HUES64 (cell line): Measurements from ENCODE around the gene NUDT14.

Experiments
- H3K27ac ChIP-seq: 2 replicates; pipeline ENCODE4 v1.7.0; 2013; ENCODE audit warnings: low read depth, low read length, inconsistent platforms
- H3K27me3 ChIP-seq: 2 replicates; pipeline ENCODE4 v1.6.1; 2013; ENCODE audit warnings: mild to moderate bottlenecking, low read length; ENCODE audit not compliant: insufficient read depth
- H3K36me3 ChIP-seq: 2 replicates; pipeline ENCODE4 v1.6.1; 2013; ENCODE audit warnings: mild to moderate bottlenecking, low read length; ENCODE audit not compliant: insufficient read depth
- H3K4me1 ChIP-seq: 2 replicates; pipeline ENCODE4 v1.6.1; 2013; ENCODE audit warnings: mild to moderate bottlenecking, low read length, moderate library complexity; ENCODE audit not compliant: insufficient read depth
- H3K4me3 ChIP-seq: 2 replicates; pipeline ENCODE4 v1.5.1; 2013; ENCODE audit warnings: mild to moderate bottlenecking, low read length, moderate library complexity
- H3K9ac ChIP-seq: 2 replicates; pipeline ENCODE4 v1.6.1; 2013; ENCODE audit warnings: mild to moderate bottlenecking, low read depth, low read length
- H3K9me3 ChIP-seq: 2 replicates; pipeline ENCODE4 v1.6.1; 2013; ENCODE audit warnings: low read depth, low read length; ENCODE audit not compliant: insufficient read depth
- WGBS: fragments of 150-250, 120-280 bp; methylation state at CpG from one replicate; pipeline ENCODE4 v1.1.7; 2013; ENCODE audit warnings: missing lambda C conversion rate; 5-methylcytosine and 5-hydroxymethylcytosine counted together

NUDT14 gene

DNA sequence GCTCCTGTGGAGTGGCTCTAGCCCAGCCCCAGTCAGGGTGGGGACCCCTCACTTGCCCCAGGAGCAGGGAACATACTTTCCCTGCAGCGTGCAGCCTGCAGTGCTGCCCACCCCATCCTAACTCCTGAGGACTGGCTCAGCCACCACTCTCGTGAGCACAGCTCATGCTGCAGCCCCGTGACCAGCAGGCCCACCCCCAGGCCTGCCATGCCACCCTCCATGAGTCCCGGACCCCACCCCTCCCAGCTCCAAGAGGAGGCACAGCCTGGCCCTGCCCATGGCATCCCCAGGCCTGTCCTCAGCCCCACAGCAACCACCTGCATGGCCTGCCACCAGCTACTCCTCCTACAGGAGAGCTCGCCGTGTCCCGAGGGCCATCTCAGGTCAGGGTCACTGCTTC is 8.6 kb downstream of the NUDT14 start:
- H3K27me3 ChIP-seq = peaks cover 14% of the 10 kb centered on the region
- H3K9me3 ChIP-seq = no peaks in the 10 kb centered on the region
- H3K4me1 ChIP-seq = no peaks in the 10 kb centered on the region; the same call in 1 of the 2 replicates
- no peaks in the 10 kb centered on the region for H3K36me3 ChIP-seq
- H3K27ac ChIP-seq = no peak overlapping the region
- no peak overlapping the region for H3K9ac ChIP-seq
- no peak overlapping the region for H3K4me3 ChIP-seq
- WGBS = 78% methylated on average over 7 of the region's 7 CpGs

DNA sequence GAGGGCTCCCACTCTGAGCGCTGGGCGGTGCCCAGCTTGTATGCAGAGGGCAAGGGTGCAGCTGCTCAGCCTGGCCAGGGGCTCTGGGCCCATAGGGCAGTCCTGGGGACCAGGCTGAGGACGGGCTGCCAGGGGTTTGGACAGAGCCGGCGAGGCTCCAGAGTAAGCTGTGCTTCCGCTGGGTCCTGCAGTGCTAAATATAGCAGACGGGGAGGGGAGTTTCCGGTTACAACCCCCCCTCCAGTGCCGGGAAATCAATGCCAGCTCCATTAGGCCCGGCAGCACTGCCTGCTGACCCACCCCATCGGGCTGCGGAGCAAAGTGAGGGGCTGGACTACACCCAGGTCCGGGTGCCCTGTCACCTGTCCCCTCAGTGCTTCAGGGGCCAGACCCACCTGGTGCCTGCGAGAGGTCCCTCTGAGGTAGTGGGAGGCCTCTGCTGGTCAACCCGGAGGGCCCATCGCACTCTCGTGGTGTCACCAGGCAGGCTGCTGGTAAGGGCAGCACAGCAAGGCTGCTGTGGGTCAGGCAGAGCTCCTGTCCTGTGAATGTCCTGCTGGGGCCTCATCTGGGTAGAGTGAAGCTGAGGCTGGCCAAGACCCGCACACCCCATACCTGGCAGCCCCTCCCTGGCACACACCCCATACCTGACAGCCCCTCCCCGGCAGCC is 10.0 kb downstream of the NUDT14 start:
- H3K9ac ChIP-seq = no peak overlapping the region
- no peaks in the 10 kb centered on the region for H3K9me3 ChIP-seq
- no peak overlapping the region for H3K4me3 ChIP-seq
- H3K27me3 ChIP-seq = peaks cover 26% of the 10 kb centered on the region
- H3K4me1 ChIP-seq = no peaks in the 10 kb centered on the region; the same call in 1 of the 2 replicates
- no peak overlapping the region for H3K27ac ChIP-seq
- H3K36me3 ChIP-seq = no peaks in the 10 kb centered on the region
- 65% methylated on average over 19 of the region's 19 CpGs for WGBS

DNA sequence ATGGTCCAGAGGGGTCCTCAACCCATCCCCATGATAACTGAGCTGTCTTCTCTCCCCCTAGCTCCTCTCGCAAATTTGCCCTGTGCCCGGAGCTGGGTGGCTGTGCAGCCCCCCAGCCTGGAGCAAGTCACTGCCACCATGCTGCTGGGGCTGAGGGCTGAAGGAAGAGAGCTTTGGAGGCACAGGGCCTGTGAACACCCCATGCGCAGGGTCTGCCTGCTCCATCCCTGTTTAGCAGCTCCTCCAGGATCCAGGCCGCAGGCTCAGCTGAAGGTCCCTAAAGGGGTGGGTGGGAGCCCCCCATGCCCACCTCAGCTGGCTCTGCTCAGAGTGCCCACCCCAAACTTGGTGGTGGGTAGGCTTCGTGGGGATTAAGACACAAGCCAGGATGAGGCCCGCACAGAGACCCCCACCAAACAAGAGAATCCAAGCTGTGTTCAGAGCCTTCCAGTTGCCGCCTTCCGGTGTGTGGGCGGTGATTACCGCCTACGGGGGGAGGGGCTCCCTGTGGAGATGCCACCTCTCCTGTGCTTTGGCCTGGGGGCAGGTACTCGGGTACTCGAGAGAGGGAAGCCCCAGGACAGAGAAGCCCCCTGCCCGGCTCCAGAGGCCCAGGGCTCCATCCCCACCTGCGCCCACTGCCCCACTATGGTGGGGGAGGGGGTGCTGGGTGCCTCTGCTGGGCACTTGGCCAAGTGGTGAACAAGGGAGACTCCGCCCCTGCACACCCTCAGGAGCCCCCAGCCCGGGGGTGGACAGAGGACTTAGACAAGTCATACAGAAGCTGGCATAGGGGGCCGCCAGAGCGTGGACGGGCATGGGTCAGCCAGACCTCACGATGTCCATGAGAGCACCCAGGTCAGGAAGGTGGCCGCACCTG is 11.1 kb downstream of the NUDT14 start:
- Histone ChIP-seq H3K36me3 (no peaks in the 10 kb centered on the region), H3K27me3 (peaks cover 27% of the 10 kb centered on the region), H3K9me3 (no peaks in the 10 kb centered on the region), H3K4me3 (no peak overlapping the region), H3K4me1 (no peaks in the 10 kb centered on the region; the same call in 1 of the 2 replicates), H3K9ac (no peak overlapping the region), H3K27ac (no peak overlapping the region)
- WGBS = 74% methylated on average over 22 of the region's 22 CpGs

DNA sequence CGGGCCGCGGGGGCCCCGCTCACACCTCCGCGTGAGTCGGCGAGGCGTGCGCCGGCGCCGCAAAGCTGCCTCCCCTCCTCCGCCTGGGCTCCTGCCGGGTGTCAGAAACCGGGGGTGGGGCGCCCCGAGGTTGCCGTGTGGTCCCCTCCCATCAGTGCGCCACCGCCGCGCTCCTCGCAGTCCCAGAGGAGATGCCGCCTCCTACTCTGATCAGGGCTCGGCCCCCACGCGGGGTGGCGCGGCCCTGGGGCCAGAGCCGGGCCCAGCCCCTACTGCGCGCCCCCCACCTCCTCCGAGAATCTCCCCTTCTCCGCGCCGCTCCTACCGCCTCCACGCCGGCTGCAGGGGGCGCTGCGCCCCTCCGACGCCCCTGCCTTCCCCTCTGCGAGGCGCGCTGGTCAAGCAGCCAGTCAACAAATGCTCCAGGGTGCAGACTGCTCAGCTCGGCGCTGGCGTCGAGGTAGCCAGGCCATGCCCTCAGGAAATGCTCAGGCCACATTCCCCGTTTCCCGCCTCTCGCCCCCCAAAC is 12.1 kb downstream of the NUDT14 start:
- 9% methylated on average over 54 of the region's 54 CpGs for WGBS
- H3K36me3 ChIP-seq = no peaks in the 10 kb centered on the region
- H3K9ac ChIP-seq = no peak overlapping the region
- H3K27me3 ChIP-seq = peaks cover 27% of the 10 kb centered on the region
- no peak overlapping the region for H3K27ac ChIP-seq
- H3K4me3 ChIP-seq = peak overlapping the region; percentile 49
- no peaks in the 10 kb centered on the region for H3K9me3 ChIP-seq
- no peaks in the 10 kb centered on the region; the same call in 1 of the 2 replicates for H3K4me1 ChIP-seq

DNA sequence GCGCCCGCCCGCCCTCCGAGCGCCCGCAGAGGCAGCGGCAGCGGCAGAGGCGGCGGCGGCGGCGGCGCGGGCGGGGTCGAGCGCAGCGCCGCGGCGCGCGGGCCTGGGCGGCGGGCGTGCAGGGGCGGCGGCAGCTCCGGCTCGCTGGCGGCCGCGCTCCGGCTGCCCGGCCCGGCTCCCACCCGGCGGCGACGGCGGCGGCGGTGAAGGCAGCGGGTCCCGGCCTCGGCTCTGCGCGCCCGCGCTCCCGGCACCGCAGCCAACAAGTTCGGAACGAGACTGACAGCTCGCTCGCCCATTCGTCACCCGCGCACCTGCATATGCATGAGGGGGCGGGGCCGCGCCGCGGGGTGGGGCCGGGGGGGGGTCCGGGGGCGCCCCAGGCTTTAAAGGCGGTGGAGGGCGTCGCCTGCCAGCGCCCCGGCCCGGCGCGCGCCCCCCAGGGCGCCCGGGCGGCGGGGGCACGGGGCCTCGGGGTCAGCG is 12.6 kb downstream of the NUDT14 start, which contains the start of gene JAG2:
Gene JAG2 (minus strand): TSS at position 281 of the 483 bp plus-strand sequence. CDS start 356 bp downstream, outside the sequence.
- under 1% methylated on average over 84 of the region's 84 CpGs for WGBS
- no peak within 1 kb of the TSS for H3K27ac ChIP-seq

DNA sequence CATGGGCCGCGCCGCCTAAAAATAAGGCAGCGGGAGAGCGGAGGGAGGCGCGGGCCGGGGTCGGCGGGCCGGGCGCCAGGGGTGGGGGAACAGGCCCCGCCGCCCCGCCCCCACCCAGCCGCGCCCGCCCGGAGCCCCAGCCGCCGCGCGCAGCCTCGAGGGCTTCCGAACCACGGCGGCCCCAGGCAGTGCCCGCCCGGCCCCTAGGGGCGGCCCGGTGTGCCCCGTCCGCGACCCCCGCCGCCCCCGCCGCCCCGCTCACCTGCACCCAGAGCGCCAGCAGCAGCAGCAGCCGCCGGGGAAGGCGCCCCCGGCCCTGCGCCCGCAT is 13.1 kb downstream of the NUDT14 start:
- Histone ChIP-seq H3K27ac (no peak overlapping the region), H3K9me3 (no peaks in the 10 kb centered on the region), H3K36me3 (no peaks in the 10 kb centered on the region), H3K9ac (no peak overlapping the region), H3K4me3 (peak overlapping the region; percentile 51), H3K4me1 (no peaks in the 10 kb centered on the region; the same call in 1 of the 2 replicates), H3K27me3 (peaks cover 27% of the 10 kb centered on the region)
- whole genome bisulfite sequencing = under 1% methylated on average over 46 of the region's 46 CpGs

More for the DNA sequence above, 12.6 kb downstream of the NUDT14 start, which contains the start of gene JAG2:
- H3K27me3 ChIP-seq = peaks cover 27% of the 10 kb centered on the region
- H3K4me3 ChIP-seq = peak within 1 kb of the TSS; percentile 51
- H3K9me3 ChIP-seq = no peaks in the 10 kb centered on the region
- no peaks in the 10 kb centered on the region; the same call in 1 of the 2 replicates for H3K4me1 ChIP-seq
- H3K9ac ChIP-seq = 0 out of 2 replicates have a peak within 1 kb of the TSS, but pooled peaks have one; percentile 26
- H3K36me3 ChIP-seq = no peaks in the 10 kb centered on the region

DNA sequence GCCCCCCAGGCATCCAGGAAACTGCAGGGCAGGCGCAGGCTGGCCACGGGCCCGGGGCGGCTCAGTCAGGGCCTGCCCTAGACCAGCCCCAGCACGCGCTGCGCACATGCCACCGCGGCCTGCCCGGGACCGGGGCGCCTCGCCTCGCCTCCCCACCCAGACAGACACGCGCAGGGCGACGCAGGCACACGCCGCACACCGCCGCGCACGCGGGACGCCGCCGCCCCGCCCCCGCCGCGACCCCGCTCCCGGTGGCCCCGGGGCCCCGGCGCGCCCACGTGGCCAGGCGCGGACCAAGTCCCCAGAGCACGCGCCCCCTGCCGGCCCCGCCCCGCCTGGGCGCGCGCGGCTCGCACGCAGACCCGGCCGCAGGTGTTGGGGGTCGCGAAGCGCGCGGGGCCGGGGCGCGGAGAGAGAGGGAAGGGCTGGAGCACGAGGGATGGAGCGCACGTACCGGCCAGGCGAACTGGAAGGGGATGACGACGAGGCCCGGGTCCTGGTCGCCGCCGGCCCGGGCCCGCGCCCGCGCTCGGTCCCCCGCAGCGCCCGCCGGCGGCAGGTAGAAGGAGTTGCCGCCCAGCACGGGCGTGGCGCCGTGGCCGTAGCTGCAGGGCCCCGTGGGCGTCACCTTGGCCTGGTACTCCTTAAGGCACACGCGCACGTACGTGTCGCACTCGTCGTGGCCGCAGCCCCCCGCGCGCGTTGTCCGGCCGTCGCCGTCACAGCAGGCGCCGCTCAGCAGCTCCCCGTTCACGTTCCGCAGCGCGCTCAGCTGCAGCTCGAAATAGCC is 13.6 kb downstream of the NUDT14 start:
- peak overlapping the region; percentile 51 for H3K4me3 ChIP-seq
- H3K27ac ChIP-seq = no peak overlapping the region
- peaks cover 27% of the 10 kb centered on the region for H3K27me3 ChIP-seq
- H3K36me3 ChIP-seq = no peaks in the 10 kb centered on the region
- H3K9me3 ChIP-seq = no peaks in the 10 kb centered on the region
- H3K4me1 ChIP-seq = no peaks in the 10 kb centered on the region; the same call in 1 of the 2 replicates
- 0 out of 2 replicates have a peak overlapping the region, but pooled peaks have one; percentile 26 for H3K9ac ChIP-seq
- WGBS = 7% methylated on average over 116 of the region's 116 CpGs

DNA sequence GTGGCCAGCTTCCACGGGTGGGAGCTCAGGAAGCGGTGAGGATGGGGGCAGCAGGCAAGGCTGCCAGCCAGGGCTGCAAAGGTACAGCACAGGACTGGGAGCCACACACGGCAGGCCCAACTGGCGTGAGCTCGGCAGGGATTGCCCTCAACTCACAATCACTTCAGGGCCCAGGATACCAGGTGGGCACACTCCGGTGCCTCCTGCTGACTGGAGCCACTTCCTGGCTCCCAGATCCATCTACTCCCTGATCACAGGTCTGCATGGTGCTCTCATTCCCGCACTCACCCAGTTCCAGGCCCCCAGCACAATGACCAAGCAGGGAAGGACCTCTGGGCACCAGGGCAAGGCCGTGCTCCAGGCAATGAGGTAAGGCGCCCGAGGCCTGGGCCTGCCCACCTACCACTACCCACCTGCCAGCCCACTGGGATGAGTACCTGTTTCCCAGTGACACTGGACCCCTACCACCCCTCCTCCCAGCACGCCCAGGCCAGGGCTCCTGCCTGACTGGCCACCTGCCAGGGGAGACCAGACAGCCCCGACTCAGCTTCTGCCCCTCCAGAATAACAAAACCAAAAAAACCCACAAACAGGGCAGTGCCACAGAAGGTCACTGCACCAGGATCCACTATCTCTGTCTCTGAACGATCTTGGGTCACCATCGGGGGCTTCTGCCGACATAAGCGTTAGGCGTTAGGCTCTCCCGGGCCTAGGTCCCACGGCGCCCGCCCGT is 14.4 kb downstream of the NUDT14 start:
- Histone ChIP-seq H3K4me3 (no peak overlapping the region), H3K4me1 (no peaks in the 10 kb centered on the region; the same call in 1 of the 2 replicates), H3K27ac (no peak overlapping the region), H3K9me3 (no peaks in the 10 kb centered on the region), H3K27me3 (peaks cover 27% of the 10 kb centered on the region), H3K9ac (no peak overlapping the region), H3K36me3 (no peaks in the 10 kb centered on the region)
- WGBS = 85% methylated on average over 22 of the region's 22 CpGs

DNA sequence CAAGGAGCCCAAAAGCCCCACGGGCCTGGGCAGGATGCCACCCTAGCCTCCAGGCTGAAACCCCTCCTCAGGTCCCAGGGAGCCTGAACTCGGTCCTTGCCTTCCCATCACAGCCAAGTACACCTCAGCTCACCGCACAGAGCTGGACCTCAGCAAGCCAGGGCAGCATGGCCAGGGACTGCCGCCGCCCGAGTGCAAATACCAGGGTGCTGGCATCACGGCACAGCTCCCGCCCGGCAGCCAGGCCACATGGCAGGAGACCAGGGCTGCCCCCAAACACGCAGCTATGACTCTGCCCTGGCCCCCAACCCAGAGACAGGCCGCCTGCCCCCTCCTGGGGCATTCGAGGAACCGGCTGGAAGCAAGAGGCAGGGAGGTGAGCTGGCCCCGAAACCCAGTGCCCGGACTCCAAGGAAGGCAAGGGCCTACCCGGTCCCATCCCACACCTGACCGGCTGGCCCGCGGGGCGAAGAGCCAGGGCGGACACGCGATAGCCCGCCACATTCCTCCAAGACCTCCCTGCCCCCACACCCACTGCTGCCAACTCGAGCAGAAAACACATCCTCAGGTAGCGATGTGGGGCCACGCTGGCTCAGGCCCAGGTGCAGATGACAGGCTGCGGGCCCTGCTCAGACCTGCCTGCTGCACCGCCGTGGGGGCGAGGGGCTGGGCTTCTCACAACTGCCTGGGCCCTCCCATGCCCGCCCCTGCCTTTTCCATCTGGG is 15.2 kb downstream of the NUDT14 start:
- Histone ChIP-seq H3K27ac (no peak overlapping the region), H3K9ac (no peak overlapping the region), H3K27me3 (peaks cover 27% of the 10 kb centered on the region), H3K4me3 (no peak overlapping the region), H3K9me3 (no peaks in the 10 kb centered on the region), H3K4me1 (no peaks in the 10 kb centered on the region; the same call in 1 of the 2 replicates), H3K36me3 (no peaks in the 10 kb centered on the region)
- WGBS = 93% methylated on average over 32 of the region's 32 CpGs
